Breast epithelium (tissue), 4 donors: Measurements from ENCODE around the gene SYCE3. TPM values are rescaled to one million over a fixed set of nuclear protein-coding genes. Genes with fewer than 3 reads are reported as not detected.

Source experiments
- DNase-seq, 2 donors: peaks; one replicate each; pipeline ENCODE4 v3.0.0-alpha.2; 2019; ENCODE audit warnings: low spot score in 2 of 2
- H3K27ac ChIP-seq, 2 donors: fragments of 200-600 bp; sonication (generic) in 1 of 2; one replicate each; pipeline ENCODE4 v1.5.1; 2016 to 2019; ENCODE audit warnings: mild to moderate bottlenecking in 1 of 2
- H3K27me3 ChIP-seq, 2 donors: fragments of 200-600 bp; sonication (generic) in 1 of 2; one replicate each; pipeline versions ENCODE4 v1.5.1 to v1.6.0; 2017 to 2019; ENCODE audit warnings: control low read depth in 1 of 2, mild to moderate bottlenecking in 1 of 2
- H3K36me3 ChIP-seq: fragments of 200-600 bp; one replicate; pipeline ENCODE4 v1.5.1; 2019
- H3K4me1 ChIP-seq, 2 donors: fragments of 200-600 bp; sonication (generic); one replicate each; pipeline ENCODE4 v1.5.1; 2016 to 2019; ENCODE audit warnings: control low read depth in 1 of 2
- H3K4me3 ChIP-seq, 3 donors: fragments of 200-600 bp; sonication (generic); 1 replicate in 2 of 3; 2 replicates in 1 of 3; pipeline ENCODE4 v1.5.1; 2016 to 2019; ENCODE audit warnings: mild to moderate bottlenecking in 3 of 3, moderate library complexity in 2 of 3
- H3K9me3 ChIP-seq, 2 donors: fragments of 200-600 bp; sonication (generic) in 1 of 2; one replicate each; pipeline ENCODE4 v1.5.1; 2016 to 2019; ENCODE audit warnings: control low read depth in 1 of 2
- POLR2A ChIP-seq: fragments of 450-650 bp; IDR thresholded peaks from one replicate; pipeline ENCODE4 v1.6.1; 2016; ENCODE audit warnings: antibody characterized with exemption, mild to moderate bottlenecking, moderate library complexity
- POLR2AphosphoS5 ChIP-seq, 3 donors: sonication (generic); formaldehyde crosslinking; IDR thresholded peaks; one replicate each; pipeline ENCODE4 v1.6.1; 2017; ENCODE audit warnings: antibody characterized with exemption in 3 of 3
- intact Hi-C: fragments of 100-400 bp; cut with DNase I; formaldehyde crosslinking; loops from one replicate; pipeline ENCODE4 v1.15.1; 2023; ENCODE audit warnings: low total_unique reads
- total RNA-seq, 3 donors: library from RNA; depleted of rRNA; stranded (reverse); fragments of >200 nt; gene quantifications; one replicate each; pipeline ENCODE4 v1.1.0, GENCODE V29; 2016
- TF ChIP-seq, protein P1 (sequence below), 3 donors: fragments of 450-650 bp; IDR thresholded peaks; one replicate each; pipeline ENCODE4 v1.5.1; 2016 to 2017; ENCODE audit warnings: antibody characterized with exemption in 3 of 3, mild to moderate bottlenecking in 3 of 3, moderate library complexity in 3 of 3

Gene SYCE3
- total RNA-seq, 3 donors from 2014 or later = not detected

DNA sequence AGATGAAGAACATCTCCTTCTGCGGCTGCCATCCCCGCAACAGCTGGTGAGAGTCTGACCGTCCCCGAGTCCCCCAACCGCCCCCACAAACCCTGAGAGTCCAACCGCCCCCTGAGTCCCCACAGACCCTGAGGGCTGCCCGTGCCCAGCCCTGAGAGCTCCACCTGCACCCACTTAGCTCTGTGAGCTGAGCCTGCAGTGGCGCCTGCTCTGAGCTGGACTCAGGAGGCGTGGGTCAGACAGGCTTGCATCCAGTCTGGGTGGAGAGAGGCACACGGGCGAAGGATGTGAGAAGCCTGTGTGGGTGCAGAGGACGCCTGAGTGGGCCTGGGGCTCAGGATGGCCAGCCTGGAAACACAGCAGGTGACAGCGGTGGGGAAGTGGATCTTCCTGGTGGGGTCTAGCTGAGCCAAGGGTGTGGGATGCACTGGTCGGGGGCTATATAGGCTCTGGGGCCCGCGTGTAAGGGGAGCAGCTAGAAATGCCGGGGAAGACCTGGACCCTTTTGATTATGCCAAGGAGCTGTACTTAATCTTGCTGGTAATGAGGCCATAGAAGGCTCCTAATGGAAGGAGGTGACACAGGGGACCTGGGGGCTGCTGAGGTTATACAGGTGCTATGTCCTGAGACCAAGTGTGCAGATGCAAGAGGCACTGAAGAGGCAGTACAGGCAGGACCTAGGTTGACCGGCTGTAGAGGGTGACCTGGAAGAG lies 44.4 kb upstream of the SYCE3 start:
- H3K4me3 ChIP-seq = no peak overlapping the region
- no peak for DNase-seq
- no peaks in the 10 kb centered on the region for H3K36me3 ChIP-seq
- TF ChIP-seq POLR2AphosphoS5 (IDR thresholded peaks at IDR 0.05) = no peak
- no peaks in the 10 kb centered on the region for H3K9me3 ChIP-seq
- peaks cover 0 to 7% of the 10 kb centered on the region in 2 donors for H3K27me3 ChIP-seq
- intact Hi-C loops = no loop called here
- no peaks in the 10 kb centered on the region for H3K4me1 ChIP-seq
- no peak overlapping the region for H3K27ac ChIP-seq

DNA sequence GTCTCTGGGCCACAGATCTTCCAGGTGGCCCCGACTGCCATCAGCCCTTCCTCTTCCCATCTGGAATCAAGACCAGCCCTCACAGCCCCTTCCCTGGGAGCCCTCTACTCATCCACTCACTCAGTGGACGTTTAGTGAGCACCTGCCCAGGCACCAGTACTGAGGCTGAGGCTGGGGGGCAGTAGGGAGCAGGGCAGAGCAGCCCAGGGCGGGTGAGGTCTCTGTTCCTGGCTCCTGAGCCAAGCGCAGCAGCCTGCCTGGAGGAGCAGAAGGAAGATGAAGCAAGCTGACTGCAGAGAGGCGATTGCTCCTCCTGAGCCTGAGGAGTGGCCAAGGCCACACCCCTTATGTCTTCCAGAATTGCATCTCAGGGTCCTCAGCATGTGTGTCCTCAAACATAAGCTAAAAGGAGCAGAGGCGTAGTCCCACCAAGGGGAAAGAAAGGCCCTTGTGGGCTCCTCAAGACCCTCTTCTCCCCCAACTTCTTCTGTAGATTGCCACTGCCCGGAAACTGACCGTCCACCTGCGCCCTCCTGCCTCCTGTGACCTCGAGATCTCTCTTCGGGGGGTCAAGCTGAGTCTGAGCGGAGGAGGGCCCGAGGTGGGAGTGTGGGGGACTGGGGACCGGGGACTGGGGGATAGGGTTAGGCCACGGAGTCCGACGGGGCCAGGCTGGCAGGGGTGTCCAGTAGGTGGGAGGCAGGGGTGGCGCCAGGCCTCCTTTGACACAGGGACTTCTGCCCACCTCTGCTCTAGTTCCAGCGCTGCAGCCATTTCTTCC lies 43.6 kb upstream of the SYCE3 start:
- H3K4me3 ChIP-seq = no peak overlapping the region
- no peaks in the 10 kb centered on the region for H3K4me1 ChIP-seq
- no peaks in the 10 kb centered on the region for H3K36me3 ChIP-seq
- TF ChIP-seq POLR2AphosphoS5 (IDR thresholded peaks at IDR 0.05) (no peak), POLR2A (no peak)
- TF ChIP-seq, protein P1, sequence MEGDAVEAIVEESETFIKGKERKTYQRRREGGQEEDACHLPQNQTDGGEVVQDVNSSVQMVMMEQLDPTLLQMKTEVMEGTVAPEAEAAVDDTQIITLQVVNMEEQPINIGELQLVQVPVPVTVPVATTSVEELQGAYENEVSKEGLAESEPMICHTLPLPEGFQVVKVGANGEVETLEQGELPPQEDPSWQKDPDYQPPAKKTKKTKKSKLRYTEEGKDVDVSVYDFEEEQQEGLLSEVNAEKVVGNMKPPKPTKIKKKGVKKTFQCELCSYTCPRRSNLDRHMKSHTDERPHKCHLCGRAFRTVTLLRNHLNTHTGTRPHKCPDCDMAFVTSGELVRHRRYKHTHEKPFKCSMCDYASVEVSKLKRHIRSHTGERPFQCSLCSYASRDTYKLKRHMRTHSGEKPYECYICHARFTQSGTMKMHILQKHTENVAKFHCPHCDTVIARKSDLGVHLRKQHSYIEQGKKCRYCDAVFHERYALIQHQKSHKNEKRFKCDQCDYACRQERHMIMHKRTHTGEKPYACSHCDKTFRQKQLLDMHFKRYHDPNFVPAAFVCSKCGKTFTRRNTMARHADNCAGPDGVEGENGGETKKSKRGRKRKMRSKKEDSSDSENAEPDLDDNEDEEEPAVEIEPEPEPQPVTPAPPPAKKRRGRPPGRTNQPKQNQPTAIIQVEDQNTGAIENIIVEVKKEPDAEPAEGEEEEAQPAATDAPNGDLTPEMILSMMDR (IDR thresholded peaks at IDR 0.05) = no peak
- H3K27ac ChIP-seq = no peak overlapping the region
- H3K9me3 ChIP-seq = no peaks in the 10 kb centered on the region
- no peak for DNase-seq
- H3K27me3 ChIP-seq = peaks cover 0 to 7% of the 10 kb centered on the region in 2 donors
- intact Hi-C loops = no loop called here

DNA sequence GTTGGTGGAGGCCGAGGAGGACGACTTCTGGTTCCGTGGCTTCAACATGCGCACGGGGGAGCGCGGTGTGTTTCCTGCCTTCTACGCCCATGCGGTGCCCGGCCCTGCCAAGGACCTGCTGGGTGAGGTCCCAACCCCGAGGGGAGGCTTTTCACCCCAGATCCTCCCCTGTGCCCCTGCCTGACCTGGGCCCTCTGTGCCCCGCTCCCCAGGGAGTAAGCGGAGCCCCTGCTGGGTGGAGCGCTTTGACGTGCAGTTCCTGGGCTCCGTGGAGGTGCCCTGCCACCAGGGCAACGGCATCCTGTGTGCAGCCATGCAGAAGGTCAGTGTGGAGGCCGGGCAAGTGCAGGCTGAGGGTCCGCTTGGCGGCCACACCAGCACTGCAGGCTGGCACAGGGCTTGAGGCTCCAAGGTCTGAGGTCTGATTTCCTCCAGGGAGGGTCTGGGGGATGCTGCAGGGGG lies 42.9 kb upstream of the SYCE3 start:
- no peak overlapping the region for H3K27ac ChIP-seq
- intact Hi-C loops = no loop called here

DNA sequence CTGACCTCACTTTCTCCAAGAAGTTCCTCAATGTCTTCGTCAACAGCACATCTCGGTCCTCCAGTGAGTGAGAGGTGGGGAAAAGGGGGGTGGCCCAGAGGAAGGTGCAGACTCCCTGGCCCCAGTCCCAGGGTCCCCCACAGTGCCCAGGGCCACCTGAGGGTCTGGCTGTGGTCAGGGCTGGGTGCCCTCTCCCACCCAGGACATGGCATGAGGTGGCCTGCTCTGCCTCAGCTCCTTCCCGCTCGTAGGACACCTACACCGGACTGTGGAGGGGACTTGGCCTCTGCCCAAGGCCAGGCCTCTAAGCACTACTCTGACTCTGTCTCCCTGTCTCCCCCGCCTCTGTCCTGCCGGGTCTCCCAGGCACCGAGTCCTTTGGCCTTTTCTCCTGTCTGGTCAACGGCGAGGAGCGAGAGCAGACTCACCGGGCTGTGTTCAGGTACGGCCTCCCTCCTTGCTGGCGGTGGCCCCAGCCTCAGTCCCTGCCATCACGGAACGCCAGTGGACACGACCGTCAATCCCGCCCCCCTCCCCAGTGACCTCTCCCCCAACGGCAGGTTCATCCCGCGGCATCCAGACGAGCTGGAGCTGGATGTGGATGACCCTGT lies 42.4 kb upstream of the SYCE3 start:
- Histone ChIP-seq H3K4me3 (no peak overlapping the region), H3K27me3 (peaks cover 0 to 7% of the 10 kb centered on the region in 2 donors), H3K4me1 (peaks cover 4 to 5% of the 10 kb centered on the region in 2 donors), H3K36me3 (no peaks in the 10 kb centered on the region), H3K27ac (no peak overlapping the region), H3K9me3 (no peaks in the 10 kb centered on the region)
- DNase-seq = no peak
- TF ChIP-seq, protein P1 (IDR thresholded peaks at IDR 0.05) = no peak
- no peak for TF ChIP-seq POLR2A
- TF ChIP-seq POLR2AphosphoS5 (IDR thresholded peaks at IDR 0.05) = no peak
- intact Hi-C loops = no loop called here

More for the DNA sequence above, 42.9 kb upstream of the SYCE3 start:
- no peak overlapping the region for H3K4me3 ChIP-seq
- H3K36me3 ChIP-seq = no peaks in the 10 kb centered on the region
- no peak for TF ChIP-seq POLR2AphosphoS5 (IDR thresholded peaks at IDR 0.05)
- no peak for TF ChIP-seq POLR2A
- TF ChIP-seq, protein P1 (IDR thresholded peaks at IDR 0.05) = no peak
- peaks cover 0 to 7% of the 10 kb centered on the region in 2 donors for H3K27me3 ChIP-seq
- no peaks in the 10 kb centered on the region for H3K9me3 ChIP-seq
- H3K4me1 ChIP-seq = peaks cover under 1 to 4% of the 10 kb centered on the region in 2 donors
- no peak for DNase-seq

DNA sequence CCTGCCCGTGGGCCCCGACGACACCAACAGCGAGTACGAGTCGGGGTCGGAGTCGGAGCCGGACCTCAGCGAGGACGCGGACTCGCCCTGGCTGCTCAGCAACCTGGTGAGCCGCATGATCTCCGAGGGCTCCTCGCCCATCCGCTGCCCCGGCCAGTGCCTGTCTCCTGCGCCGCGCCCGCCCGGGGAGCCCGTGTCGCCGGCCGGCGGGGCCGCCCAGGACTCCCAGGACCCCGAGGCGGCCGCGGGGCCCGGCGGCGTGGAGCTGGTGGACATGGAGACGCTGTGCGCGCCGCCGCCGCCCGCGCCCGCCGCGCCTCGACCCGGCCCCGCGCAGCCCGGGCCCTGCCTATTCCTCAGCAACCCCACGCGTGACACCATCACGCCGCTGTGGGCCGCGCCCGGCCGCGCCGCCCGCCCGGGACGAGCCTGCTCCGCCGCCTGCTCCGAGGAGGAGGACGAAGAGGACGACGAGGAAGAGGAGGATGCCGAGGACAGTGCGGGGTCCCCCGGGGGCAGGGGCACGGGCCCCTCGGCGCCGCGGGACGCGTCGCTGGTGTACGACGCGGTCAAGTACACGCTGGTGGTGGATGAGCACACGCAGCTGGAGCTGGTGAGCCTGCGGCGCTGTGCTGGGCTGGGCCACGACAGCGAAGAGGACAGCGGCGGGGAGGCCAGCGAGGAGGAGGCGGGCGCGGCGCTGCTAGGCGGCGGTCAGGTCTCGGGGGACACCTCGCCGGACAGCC lies 41.7 kb upstream of the SYCE3 start:
- H3K36me3 ChIP-seq = no peaks in the 10 kb centered on the region
- H3K27me3 ChIP-seq = peaks cover 0 to 7% of the 10 kb centered on the region in 2 donors
- TF ChIP-seq POLR2AphosphoS5 (IDR thresholded peaks at IDR 0.05) (no peak), POLR2A (no peak)
- TF ChIP-seq, protein P1 (IDR thresholded peaks at IDR 0.05) = no peak
- DNase-seq = no peak
- H3K9me3 ChIP-seq = no peaks in the 10 kb centered on the region
- H3K4me3 ChIP-seq = no peak overlapping the region
- peaks cover 4 to 5% of the 10 kb centered on the region in 2 donors for H3K4me1 ChIP-seq
- intact Hi-C loops = loop anchor here (1.0 kb wide), 1 partner anchor 81 kb away; no protein-coding TSS in a partner anchor
- no peak overlapping the region for H3K27ac ChIP-seq
